Epithelial cell of alveolus of lung (primary cell): Measurements from ENCODE around the gene ERBB4. TPM values are rescaled to one million over a fixed set of nuclear protein-coding genes. Genes with fewer than 3 reads are reported as not detected.

ENCODE experiments used
- total RNA-seq: library from RNA; depleted of rRNA; stranded (reverse); fragments of >200 nt; gene quantifications from 2 replicates; pipeline ENCODE4 v1.2.1, GENCODE V29; 2015

ERBB4 gene
- under 0.01 TPM in 1 of 2 replicates, not detected in the other for total RNA-seq

GRCh38 chr2:212538305-212539071, at the start of gene ERBB4:
ERBB4 (minus strand) TSS chr2:212538802; CDS start chr2:212538530, 272 bp downstream.

